Urothelium cell line (cell line): ENCODE data around the gene ZNF775.
"Not testable (repeated sequence)": the region's sequence is repeated elsewhere in the genome, so short reads cannot be mapped to it uniquely, and the experiment has no call there.

ENCODE experiments used
- DNase-seq: peaks from one replicate; pipeline ENCODE4 v3.0.0; 2011; ENCODE audit warnings: low spot score, mixed read lengths
- FAIRE-seq: peaks from 2 replicates; lab custom pipeline; 2011; peaks lifted over from hg19 to GRCh38; lab: Jason Lieb, UNC

Gene ZNF775

DNA sequence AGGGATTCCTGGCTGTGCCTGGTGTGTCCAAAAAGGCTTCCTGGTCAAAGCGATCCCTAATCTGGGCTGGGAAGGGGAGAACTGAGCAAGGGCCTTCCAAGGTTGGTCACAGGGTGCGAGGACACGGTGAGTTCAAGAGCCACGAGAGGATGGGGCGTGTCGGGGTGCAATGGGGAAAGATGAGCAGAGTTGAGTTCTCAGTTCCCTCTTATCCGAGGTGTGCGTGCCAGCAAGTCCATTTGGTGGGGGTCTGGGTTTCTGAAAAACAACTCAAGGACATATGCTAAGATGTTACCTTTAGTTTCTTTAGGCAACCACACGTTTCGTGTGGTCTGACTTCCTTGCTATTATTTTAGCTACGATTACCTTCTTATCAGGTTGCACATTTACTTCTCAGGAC, 1.3 kb downstream of the ZNF775 start:
- no peak for FAIRE-seq
- no peak for DNase-seq

DNA sequence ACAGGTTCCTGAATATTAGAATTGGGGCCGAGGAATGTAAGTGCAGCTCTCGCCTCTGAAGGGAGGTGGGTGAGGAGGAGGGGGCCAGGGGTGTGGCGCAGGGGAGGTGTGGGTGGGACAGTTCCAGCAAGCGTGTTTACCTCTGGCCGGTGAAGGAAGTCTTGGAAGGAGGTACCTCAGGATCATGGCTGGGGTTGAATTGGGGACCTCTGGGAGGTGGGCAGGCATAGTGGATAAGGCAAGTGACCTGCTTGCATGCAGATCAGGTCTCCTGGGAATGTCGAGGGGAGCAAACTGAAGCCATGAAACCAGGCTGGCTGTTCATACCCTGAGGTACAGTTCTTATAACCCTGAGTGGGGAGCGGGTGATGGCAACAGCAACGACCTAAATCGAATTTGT, 2.0 kb downstream of the ZNF775 start:
- FAIRE-seq, result no peak
- no peak for DNase-seq

DNA sequence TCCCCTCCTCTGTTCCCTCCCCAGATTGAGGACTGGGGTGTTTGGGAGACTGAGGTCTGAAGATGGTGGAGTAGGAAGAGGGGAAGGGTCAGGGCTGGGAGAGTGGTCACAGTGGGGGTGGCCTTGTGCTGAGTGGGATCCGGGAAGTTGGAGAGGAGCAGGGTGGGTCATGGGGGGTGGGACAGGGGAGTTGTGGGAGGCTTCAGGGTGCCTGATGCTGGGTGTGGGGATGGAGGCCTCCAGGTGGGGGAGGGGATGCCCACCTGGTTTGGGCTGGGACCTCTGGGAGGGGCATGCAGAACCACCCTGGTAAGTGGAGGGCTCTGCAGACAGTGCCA, 2.6 kb downstream of the ZNF775 start:
- FAIRE-seq, result no peak
- DNase-seq, result no peak

DNA sequence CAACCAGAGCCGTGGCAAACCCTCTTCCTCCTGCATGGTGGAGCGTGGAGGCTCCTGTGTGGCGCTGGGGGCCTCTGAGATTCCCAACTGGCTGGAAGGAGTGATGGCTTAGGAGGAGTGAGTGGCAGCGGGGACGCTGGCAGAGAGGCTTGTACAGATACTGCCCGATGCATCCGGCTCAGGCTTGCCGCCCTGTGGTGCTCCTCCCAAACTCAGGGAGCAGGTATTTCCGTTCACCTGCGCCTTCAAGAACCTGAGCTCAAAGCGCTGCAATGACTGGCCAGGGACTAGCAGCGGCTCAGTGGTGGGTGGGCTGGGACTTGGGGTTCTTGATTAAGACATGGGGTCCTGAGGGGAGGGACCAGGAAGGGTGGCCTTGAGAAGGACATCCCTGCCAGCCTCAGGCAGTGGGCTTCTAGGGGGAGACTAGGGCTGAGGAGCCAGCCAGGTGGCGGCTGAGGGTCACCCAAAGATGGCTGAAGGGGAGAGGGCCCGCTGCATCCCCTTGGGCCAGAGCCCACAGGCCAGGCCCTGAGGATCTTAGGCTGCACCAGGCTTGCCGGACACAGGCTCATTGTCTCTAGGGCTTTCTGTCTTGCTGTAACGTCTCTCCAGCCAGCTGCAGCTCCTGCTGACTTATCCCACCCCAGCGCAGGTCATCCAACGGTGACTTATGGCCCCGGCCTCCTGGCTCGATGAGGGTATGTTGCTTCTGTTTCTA, 3.2 kb downstream of the ZNF775 start:
- no peak for FAIRE-seq
- DNase-seq, result no peak

DNA sequence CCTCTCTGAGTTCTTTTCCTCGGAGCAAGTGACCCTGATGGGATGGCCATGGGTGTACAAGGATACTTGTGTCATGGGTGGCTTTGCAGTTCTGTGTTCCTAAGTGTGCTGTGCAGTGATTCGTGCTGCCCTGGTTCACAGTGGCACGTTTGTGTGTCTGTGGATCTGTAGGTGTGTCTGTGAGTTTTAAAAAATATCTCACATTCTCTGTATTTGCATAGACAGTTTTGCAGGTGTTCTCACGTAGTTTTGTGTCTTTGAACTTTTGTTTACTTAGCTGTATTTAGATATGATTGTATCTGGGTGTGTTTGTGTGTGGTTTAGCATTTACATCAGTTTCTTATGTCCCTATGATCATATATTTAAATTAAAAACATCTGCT, 3.7 kb downstream of the ZNF775 start:
- no peak for DNase-seq
- FAIRE-seq, result no peak

DNA sequence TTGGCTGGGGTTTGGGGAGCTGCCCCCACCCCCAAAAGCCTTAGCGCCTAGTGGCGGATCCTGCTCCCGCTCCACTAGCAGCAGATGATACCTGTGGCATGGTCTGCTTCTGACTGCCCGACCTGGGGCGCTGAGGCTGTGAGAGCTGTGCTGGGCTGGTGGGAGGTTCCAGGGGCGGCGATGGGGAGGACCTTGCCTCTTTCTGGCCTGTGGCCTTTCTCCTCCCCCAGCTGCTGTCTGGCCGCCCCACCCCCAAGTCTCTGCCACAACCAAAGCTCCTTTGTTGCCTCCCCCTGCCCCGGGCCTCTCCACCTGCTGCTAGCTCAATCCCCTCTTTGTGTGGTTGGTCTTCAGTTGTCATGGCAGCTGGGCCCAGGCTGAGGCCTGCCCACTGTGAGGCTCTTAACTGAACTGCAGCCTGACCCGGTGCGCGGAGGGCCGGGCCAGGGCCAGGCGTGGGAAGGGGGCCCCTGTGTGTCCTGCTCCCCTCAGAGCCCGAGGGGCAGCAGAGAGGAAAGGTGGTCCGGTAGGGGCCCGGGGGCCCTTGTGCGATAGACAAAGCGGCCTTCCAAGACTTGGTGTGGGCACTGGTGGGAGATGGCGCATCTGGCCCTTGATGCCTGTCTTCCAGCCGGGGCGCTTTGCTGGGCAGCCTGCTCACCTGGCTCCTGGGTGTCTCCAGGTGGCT, 4.7 kb downstream of the ZNF775 start:
- DNase-seq, result no peak
- no peak for FAIRE-seq

DNA sequence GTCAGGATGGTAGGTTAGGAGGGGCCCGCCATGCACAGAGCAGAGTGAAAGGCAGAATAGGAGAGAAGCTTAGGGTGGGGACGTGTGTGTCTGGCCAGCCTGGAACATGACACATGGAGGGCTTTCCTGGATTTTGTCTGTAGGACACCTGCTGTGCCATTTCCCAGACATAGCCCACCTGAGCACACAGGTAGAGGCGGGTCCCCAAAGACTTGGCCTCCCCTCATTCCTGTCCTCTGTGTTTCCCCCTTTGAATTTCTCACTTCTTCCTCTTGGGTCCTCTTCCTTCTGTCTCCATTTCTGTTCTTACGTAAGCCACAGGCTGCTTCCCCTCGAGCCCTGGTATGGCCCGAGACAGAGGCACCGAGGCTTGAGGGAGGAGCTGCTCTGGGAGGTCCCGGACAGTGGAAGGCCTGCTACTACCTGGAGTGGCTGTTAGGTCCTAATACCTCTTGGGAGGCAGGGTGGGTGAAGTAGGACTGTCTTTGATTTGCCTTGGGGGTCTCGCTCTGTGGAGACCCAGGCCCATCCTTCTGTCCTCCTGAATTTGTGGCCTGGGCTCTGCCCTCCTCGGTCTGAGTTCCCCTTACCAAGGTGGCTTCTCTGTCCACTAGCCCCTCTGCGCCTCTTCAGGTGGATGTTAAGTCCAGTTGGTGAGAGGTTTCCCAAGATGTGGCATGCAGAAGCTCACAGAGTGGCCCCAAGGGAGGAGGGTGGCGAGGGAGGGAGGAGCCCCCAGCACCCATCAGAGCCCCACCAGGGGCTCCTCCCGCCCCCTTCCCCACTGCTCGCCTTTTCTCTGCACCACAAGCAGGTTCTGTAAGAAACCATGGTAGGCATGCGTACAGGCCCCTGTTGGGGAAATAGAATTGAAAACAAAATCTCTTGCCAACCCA, 5.5 kb downstream of the ZNF775 start:
- DNase-seq (no peak), FAIRE-seq (no peak)

DNA sequence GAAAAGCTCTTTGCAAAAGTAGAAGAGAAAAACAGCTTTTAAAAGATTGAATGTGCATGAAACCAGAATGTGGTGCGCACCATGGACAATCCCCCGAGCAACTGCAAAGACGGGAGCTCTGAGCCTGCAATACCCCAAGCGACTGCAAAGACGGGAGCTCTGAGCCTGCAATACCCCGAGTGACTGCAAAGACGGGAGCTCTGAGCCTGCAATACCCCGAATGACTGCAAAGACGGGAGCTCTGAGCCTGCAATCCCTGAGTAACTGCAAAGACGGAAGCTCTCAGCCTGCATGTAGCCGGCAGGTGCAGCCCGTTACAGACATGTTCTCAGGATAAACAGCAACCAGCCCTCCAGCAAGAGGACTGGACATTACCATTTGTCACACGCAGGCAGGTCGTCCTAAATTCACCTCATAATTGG, 6.2 kb downstream of the ZNF775 start:
- FAIRE-seq (no peak), DNase-seq (no peak)

DNA sequence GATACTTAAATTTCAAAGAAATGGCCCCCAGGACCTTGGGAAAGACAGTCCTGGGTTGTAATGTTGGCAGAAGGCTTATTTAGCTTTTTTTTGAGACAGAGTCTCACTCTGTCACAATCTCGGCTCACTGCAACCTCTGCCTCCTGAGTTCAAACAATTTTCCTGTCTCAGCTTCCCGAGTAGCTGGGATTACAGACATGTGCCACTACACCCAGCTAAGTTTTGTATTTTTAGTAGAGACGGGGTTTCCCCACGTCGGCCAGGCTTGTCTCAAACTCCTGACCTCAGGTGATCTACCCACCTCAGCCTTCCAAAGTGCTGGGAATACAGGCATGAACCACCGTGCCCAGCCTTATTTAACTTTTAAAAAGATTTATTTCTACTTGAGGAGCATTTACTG, 6.8 kb downstream of the ZNF775 start:
- DNase-seq, FAIRE-seq: not testable (repeated sequence)

DNA sequence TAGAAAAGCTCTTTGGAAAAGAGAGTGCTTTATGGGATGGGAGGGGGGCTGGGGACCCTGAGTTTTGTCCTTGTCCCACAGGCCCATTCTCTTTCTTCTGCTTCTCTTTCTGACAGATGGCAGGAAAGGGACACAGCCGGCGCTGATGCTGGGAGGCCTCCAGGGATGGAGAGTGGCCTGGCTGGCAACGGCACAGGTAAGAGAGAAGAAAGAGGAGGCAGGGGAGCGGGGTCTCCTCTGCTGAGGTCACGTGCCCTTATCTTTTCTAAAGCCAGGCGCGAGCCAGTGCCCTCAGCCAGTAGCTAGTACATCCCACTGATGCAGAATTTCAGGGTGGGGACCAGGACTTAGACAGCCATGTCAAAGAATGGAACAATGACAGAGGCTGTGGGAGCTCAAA, 9.2 kb downstream of the ZNF775 start:
- FAIRE-seq (no peak), DNase-seq (no peak)

DNA sequence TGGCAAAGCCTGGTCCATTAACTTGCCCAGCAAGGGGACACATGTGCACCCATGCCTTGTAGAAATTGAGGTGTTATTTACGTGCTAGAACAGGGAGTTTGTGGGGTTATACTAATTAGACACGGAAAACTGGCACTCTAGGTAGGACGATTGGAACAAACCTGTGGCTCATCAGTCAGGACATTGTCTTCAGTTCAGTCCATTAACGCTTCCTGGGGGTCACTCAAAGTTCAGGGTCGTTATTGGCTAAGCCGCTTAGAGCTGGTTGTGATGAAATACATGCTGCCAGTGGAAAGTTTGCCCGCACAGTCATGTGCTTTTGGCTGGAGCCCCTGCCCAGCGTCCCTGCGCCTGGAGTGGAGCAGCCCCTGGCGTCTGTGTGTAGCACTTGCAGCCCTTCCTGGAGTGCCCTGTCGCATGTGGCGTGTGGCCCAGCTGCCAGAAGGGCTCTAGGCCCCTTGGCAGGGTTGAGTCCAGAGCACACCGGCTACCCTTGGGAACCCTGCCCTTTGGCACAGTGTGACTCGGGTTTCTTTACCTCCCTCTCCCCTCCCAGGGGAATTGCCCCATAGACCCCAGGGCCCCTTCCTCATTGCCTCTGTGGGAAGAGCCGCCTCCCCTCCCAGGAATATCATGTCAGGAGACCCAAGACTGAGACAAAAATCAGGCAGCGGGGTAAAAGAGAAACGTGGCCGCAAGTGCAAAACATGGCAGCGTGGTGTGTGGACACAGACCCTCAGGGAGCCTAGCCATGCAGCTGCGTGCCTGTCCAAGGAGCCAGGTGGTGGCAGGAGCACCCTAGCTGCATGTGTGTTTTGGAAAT, 9.8 kb downstream of the ZNF775 start:
- no peak for FAIRE-seq

DNA sequence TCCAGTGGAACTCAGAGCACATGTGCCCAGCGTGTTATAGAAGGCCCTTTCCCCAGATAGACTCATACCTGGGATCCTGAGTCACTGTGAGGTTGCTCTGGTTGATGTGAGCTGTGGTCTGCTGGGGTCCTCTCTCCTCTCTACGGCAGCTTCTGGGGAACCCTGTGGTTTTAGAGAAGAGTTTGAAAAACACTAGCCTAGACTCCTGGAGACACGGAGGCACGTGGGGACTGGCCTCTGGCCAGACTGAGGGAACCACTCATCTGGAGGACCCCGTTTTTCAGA, 10.3 kb downstream of the ZNF775 start:
- FAIRE-seq (no peak), DNase-seq (no peak)

More for the DNA sequence above, 9.8 kb downstream of the ZNF775 start:
- DNase-seq, result no peak

DNA sequence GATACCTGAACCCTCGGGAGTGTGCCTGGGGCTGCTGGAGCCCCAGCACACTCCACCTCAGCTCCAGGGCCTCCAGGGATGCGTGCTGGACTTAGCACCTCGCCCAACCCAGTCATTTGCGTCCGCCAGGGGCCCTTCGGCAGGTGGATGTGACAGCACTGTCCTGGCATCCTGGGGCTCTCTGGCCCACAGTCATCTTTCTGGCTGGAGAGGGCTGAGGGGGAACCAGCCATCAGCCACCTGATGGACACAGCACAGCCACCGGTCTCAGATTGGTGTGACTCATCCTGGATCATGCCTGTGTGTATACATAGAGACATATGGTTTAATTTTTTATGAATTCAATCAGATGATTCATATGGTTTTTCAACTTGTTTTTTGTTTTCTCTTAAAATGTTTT, 11.1 kb downstream of the ZNF775 start:
- DNase-seq, result no peak
- no peak for FAIRE-seq

DNA sequence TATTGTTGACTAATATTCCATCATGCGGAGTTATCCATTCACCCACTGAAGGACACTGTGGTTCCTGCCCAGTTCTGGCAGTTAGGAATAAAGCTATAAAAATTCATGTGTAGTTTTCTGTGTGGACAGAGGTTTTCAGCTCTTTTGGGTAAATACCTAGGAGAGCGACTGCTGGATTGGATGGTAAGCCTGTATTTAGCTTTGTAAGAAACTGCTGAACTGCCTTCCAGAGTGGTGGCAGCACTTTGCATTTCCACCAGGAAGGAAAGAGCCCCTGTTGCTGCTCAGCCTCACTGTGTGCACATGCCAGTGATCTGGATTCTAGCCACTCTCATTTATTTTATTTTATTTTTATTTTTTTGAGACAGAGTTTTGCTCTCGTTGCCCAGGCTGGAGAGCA, 14.2 kb downstream of the ZNF775 start:
- FAIRE-seq, result no peak

DNA sequence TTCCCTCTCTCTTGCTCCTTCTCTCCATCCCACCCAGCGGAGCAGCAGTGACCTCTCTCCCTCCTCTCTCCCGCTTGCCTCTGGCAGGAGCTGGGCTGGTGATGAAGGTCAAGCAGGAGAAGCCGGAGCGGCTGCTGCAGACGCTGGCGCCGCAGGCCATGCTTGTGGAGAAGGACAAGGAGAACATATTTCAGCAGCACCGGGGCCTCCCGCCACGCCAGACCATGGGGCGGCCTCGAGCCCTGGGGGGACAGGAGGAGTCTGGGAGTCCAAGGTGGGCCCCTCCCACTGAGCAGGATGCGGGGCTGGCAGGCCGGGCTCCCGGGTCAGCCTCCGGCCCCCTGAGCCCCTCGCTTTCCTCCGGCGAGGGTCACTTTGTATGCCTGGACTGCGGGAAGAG, 17.3 kb downstream of the ZNF775 start:
- no peak for DNase-seq
- FAIRE-seq, result no peak

More for the DNA sequence above, 14.2 kb downstream of the ZNF775 start:
- DNase-seq, result no peak

DNA sequence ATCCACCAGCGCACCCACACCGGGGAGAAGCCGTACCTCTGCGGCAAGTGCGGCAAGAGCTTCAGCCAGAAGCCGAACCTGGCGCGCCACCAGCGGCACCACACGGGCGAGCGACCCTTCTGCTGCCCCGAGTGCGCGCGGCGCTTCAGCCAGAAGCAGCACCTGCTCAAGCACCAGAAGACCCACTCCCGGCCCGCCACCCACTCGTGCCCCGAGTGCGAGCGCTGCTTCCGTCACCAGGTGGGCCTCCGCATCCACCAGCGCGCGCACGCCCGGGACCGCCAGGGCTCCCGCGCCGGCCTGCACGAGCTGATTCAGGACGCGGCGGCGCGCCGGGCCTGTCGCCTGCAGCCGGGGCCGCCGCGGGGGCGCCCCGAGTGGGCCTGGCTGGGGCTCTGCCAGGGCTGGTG, 17.7 kb downstream of the ZNF775 start:
- FAIRE-seq (no peak), DNase-seq (no peak)

DNA sequence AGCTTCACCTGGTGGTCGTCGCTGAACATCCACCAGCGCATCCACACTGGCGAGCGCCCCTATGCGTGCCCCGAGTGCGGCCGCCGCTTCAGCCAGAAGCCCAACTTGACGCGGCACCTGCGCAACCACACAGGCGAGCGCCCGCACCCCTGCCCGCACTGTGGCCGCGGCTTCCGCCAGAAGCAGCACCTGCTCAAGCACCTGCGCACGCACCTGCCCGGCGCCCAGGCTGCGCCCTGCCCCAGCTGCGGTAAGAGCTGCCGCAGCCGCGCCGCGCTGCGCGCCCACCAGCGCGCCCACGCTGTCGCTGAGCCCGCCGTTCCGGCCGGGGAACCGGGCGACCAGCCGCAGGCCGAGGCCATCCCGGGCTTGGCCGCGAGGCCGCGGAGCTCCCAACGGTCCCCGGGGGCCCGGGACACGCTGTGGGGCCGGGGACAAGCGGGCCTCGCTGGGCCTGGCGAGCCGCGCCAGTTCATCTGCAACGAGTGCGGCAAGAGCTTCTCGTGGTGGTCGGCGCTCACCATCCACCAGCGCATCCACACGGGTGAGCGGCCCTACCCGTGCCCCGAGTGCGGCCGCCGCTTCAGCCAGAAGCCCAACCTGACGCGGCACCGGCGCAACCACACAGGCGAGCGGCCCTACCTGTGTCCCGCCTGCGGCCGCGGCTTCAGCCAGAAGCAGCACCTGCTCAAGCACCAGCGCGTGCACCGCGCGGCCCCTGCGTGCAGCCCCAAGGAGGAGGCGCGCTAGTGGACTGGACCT, 18.4 kb downstream of the ZNF775 start:
- FAIRE-seq, result no peak
- DNase-seq, result no peak

DNA sequence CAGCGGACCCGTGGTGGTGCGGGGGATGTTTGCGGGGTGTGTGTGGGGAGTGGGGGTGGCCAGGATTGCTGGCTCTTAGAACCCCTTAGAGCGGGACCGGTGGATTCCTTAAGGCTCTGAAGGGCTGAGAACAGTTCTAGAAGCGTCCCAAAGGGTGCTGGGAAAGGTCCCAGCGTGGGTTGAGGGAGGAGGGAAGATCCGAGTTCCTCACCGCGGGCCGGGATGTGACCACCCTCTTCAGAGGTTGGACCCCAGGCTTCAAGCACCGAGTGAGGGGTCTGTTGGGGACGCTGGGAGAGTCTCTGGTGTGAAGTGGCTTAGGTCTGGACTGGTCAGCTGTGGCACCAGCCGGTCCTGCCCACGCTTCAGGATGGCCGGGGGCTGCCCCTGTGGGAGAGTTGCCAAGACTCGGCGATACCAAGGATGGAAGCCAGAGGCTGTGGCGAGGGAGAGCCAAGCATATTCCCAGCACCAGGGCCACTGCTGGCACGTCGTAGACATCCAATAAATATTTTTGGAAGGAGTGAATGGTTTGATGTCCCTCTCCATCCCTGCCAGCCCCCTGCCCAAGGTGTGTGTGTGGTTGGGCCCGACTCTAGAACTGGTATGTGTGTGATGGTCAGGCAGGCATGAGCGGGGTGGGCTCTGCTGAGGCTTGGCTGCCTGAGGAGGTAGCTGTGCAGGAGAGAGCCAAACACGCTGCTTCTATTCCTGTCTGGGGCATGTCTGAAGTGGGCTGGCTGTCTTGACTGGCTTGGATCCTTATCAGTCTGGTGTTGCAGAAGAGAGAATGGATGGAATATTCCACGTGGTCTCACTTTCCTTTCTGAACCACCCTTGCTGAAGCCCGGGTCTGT, 19.2 kb downstream of the ZNF775 start:
- DNase-seq, result no peak
- FAIRE-seq, result no peak

DNA sequence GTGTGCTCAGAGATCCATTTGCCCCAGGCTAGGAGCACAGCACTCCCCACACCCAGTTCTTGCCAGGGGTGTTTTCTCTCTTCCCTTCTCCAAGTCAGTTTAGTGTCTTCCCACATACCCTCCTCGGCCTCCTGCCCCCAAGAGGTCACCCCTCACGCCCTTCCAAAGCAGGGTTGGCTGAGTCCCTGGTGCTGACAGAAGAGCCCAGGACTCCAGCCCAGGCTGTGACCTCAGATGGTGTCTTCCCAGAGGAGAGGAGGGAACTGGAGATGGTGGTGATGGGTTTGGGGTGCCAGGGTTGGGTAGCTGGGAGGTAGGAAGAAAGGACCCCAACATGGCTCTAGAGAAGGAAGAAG, 19.8 kb downstream of the ZNF775 start:
- DNase-seq, result no peak
- FAIRE-seq, result no peak
